Spleen (tissue), 7 donors: ENCODE measurements around the gene MAEA.

Experiments
- CTCF ChIP-seq, 11 experiments: fragments of 200-600 bp in 7 of 11; fragments of 450-650 bp in 4 of 11; sonication (generic) in 4 of 11; IDR thresholded peaks in 8 of 11; conservative IDR thresholded peaks in 3 of 11; 1 replicate in 7 of 11; 2 replicates in 4 of 11; pipeline versions ENCODE4 v1.4.0 to v1.8.0; 2016 to 2021; ENCODE audit warnings: antibody characterized with exemption in 11 of 11, inconsistent platforms in 4 of 11, mild to moderate bottlenecking in 1 of 11
- POLR2AphosphoS5 ChIP-seq, 3 donors: sonication (generic); formaldehyde crosslinking; IDR thresholded peaks; one replicate each; pipeline ENCODE4 v1.5.1; 2017; ENCODE audit warnings: antibody characterized with exemption in 3 of 3
- donor health status: DM: no; HTN: no; CAD: no; lungs with moderate emphysema.
- donor health status: DM: no; HTN: no; CAD: no.
- donor health status: DM: no; HTN: no; CAD: no.

GRCh38 chr4:1376841-1377605, 87.3 kb downstream of the MAEA start:
- TF ChIP-seq CTCF (IDR thresholded peaks at IDR 0.05 in 8 of 11, conservative IDR thresholded peaks at IDR 0.05 in 3 of 11) (no peak), POLR2AphosphoS5 (IDR thresholded peaks at IDR 0.05) (no peak)
